Vagina (tissue), 2 donors: Measurements from ENCODE around the gene MXRA7. TPM values are rescaled to one million over a fixed set of nuclear protein-coding genes. Genes with fewer than 3 reads are reported as not detected.
A peak's percentile ranks its signal among the peaks of the same experiment; 100 is the strongest.

Experiments used
- DNase-seq, 2 donors: peaks; one replicate each; pipeline ENCODE4 v3.0.0-alpha.2; 2017; ENCODE audit errors: extremely low spot score in 2 of 2
- H3K27ac ChIP-seq: fragments of 200-600 bp; sonication (generic); one replicate; pipeline ENCODE4 v1.5.1; 2019
- H3K27me3 ChIP-seq: fragments of 200-600 bp; sonication (generic); one replicate; pipeline ENCODE4 v1.5.1; 2019
- H3K36me3 ChIP-seq, 2 donors: fragments of 200-600 bp; sonication (generic); one replicate each; pipeline ENCODE4 v1.5.1; 2017 to 2019
- H3K4me1 ChIP-seq: fragments of 200-600 bp; sonication (generic); one replicate; pipeline ENCODE4 v1.5.1; 2019
- H3K4me3 ChIP-seq, 2 donors: fragments of 200-600 bp; sonication (generic); 1 replicate in 1 of 2; 2 replicates in 1 of 2; pipeline ENCODE4 v1.5.1; 2016 to 2019
- H3K9me3 ChIP-seq: fragments of 200-600 bp; sonication (generic); one replicate; pipeline ENCODE4 v1.5.1; 2019
- CTCF ChIP-seq, 3 experiments: fragments of 450-650 bp in 2 of 3; fragments of 200-600 bp in 1 of 3; sonication (generic) in 1 of 3; IDR thresholded peaks; one replicate each; pipeline ENCODE4 v1.5.1; 2017 to 2019; ENCODE audit warnings: antibody characterized with exemption in 3 of 3, mild to moderate bottlenecking in 2 of 3, moderate library complexity in 2 of 3
- POLR2A ChIP-seq, 2 donors: fragments of 450-650 bp; IDR thresholded peaks; one replicate each; pipeline ENCODE4 v1.6.1; 2017; ENCODE audit warnings: antibody characterized with exemption in 2 of 2, mild to moderate bottlenecking in 2 of 2, moderate library complexity in 2 of 2
- POLR2AphosphoS5 ChIP-seq, 2 donors: sonication (generic); formaldehyde crosslinking; IDR thresholded peaks; one replicate each; pipeline ENCODE4 v1.9.0; 2017; ENCODE audit warnings: antibody characterized with exemption in 2 of 2, mild to moderate bottlenecking in 2 of 2, low read depth in 1 of 2; ENCODE audit not compliant: insufficient read depth in 1 of 2
- intact Hi-C: fragments of 100-400 bp; cut with DNase I; formaldehyde crosslinking; loops from one replicate; pipeline ENCODE4 v1.15.1; 2023
- total RNA-seq: library from RNA; depleted of rRNA; stranded (reverse); fragments of >200 nt; gene quantifications from one replicate; pipeline ENCODE4 v1.2.3, GENCODE V29; 2016

Gene MXRA7
- total RNA-seq, 1 donor from 2014 or later: 114 TPM

- peaks cover 64% of the 10 kb centered on the region for H3K4me1 ChIP-seq
These were observed 22.6 kb downstream of the MXRA7 start for GRCh38 chr17:76688165-76688622.

GRCh38 chr17:76687298-76688164 is 23.2 kb downstream of the MXRA7 start:
- H3K4me3 ChIP-seq: peak overlapping the region in 1 of 2 donors; percentile 18
- H3K27ac ChIP-seq: peak overlapping the region; percentile 86
- intact Hi-C loops: no loop called here
- TF ChIP-seq CTCF (IDR thresholded peaks at IDR 0.05) (no peak), POLR2AphosphoS5 (IDR thresholded peaks at IDR 0.05; ENCODE audit: insufficient read depth in 1 of 2, low read depth in 1 of 2) (peak; percentile 69 to 75)
- no peaks in the 10 kb centered on the region for H3K9me3 ChIP-seq
- DNase-seq: no peak
- no peaks in the 10 kb centered on the region for H3K36me3 ChIP-seq
- H3K4me1 ChIP-seq: peaks cover 65% of the 10 kb centered on the region
- no peaks in the 10 kb centered on the region for H3K27me3 ChIP-seq

More at GRCh38 chr17:76688165-76688622, 22.6 kb downstream of the MXRA7 start:
- no peaks in the 10 kb centered on the region for H3K9me3 ChIP-seq
- no peaks in the 10 kb centered on the region for H3K27me3 ChIP-seq
- intact Hi-C loops: no loop called here
- no peaks in the 10 kb centered on the region for H3K36me3 ChIP-seq
- H3K4me3 ChIP-seq: peak overlapping the region in 1 of 2 donors; percentile 18
- H3K27ac ChIP-seq: peak overlapping the region; percentile 86
- TF ChIP-seq POLR2AphosphoS5 (IDR thresholded peaks at IDR 0.05; ENCODE audit: insufficient read depth in 1 of 2, low read depth in 1 of 2) (no peak), CTCF (IDR thresholded peaks at IDR 0.05) (no peak), POLR2A (IDR thresholded peaks at IDR 0.05) (no peak)
- no peak for DNase-seq

GRCh38 chr17:76686538-76687297 is 24.0 kb downstream of the MXRA7 start:
- peak overlapping the region; percentile 86 for H3K27ac ChIP-seq
- H3K36me3 ChIP-seq: no peaks in the 10 kb centered on the region
- no peak for DNase-seq
- H3K4me3 ChIP-seq: no peak overlapping the region
- no peaks in the 10 kb centered on the region for H3K27me3 ChIP-seq
- peaks cover 73% of the 10 kb centered on the region for H3K4me1 ChIP-seq
- TF ChIP-seq POLR2A (IDR thresholded peaks at IDR 0.05): no peak
- H3K9me3 ChIP-seq: no peaks in the 10 kb centered on the region
- intact Hi-C loops: no loop called here

GRCh38 chr17:76685846-76686245 is 24.9 kb downstream of the MXRA7 start:
- DNase-seq: no peak
- Histone ChIP-seq H3K27me3 (no peaks in the 10 kb centered on the region), H3K36me3 (peaks cover 0 to 2% of the 10 kb centered on the region in 2 donors), H3K27ac (peak overlapping the region; percentile 86), H3K4me3 (no peak overlapping the region), H3K4me1 (peaks cover 77% of the 10 kb centered on the region), H3K9me3 (no peaks in the 10 kb centered on the region)
- TF ChIP-seq CTCF (IDR thresholded peaks at IDR 0.05): no peak
- no peak for TF ChIP-seq POLR2A (IDR thresholded peaks at IDR 0.05)
- no peak for TF ChIP-seq POLR2AphosphoS5 (IDR thresholded peaks at IDR 0.05; ENCODE audit: insufficient read depth in 1 of 2, low read depth in 1 of 2)
- intact Hi-C loops: no loop called here

- Histone ChIP-seq H3K27me3 (no peaks in the 10 kb centered on the region), H3K9me3 (no peaks in the 10 kb centered on the region), H3K4me3 (no peak overlapping the region), H3K4me1 (peaks cover 72% of the 10 kb centered on the region), H3K36me3 (peaks cover 0 to 7% of the 10 kb centered on the region in 2 donors), H3K27ac (peak overlapping the region; percentile 21)
- no peak for TF ChIP-seq CTCF (IDR thresholded peaks at IDR 0.05)
- TF ChIP-seq POLR2AphosphoS5 (IDR thresholded peaks at IDR 0.05; ENCODE audit: insufficient read depth in 1 of 2, low read depth in 1 of 2): no peak
- TF ChIP-seq POLR2A (IDR thresholded peaks at IDR 0.05): no peak
- intact Hi-C loops: no loop called here
- DNase-seq: no peak
These were observed 25.4 kb downstream of the MXRA7 start for GRCh38 chr17:76685366-76685765.
